Fibroblast of skin of left quadriceps (primary cell): ENCODE measurements around the gene PLPPR3.
"Not testable (repeated sequence)": the region's sequence is repeated elsewhere in the genome, so short reads cannot be mapped to it uniquely, and the experiment has no call there.

Experiments used
- DNase-seq, 2 experiments: peaks; one replicate each; pipeline ENCODE4 v3.0.0-alpha.2; 2013; ENCODE audit warnings: low read depth in 2 of 2

The PLPPR3 gene

GRCh38 chr19:829129-829758 is 7.5 kb upstream of the PLPPR3 start:
- no peak for DNase-seq

GRCh38 chr19:827710-828321 is 6.1 kb upstream of the PLPPR3 start, which contains the start of gene AZU1:
Gene AZU1 (plus strand): TSS chr19:827837. CDS start chr19:827847, 10 bp downstream.
- DNase-seq: no peak

GRCh38 chr19:827314-827709 is 5.6 kb upstream of the PLPPR3 start:
- no peak for DNase-seq

- DNase-seq: no peak
Measured at GRCh38 chr19:825897-826644, 4.3 kb upstream of the PLPPR3 start.

- no peak for DNase-seq
Measured at GRCh38 chr19:824885-825284, 3.1 kb upstream of the PLPPR3 start.

GRCh38 chr19:823565-824121 is 1.9 kb upstream of the PLPPR3 start:
- no peak for DNase-seq

- DNase-seq: no peak
Measured at GRCh38 chr19:821231-821824, 427 bp downstream of the PLPPR3 start.

- DNase-seq: not testable (repeated sequence)
Measured at GRCh38 chr19:820212-820611, 1.5 kb downstream of the PLPPR3 start.

GRCh38 chr19:816500-816857 is 5.3 kb downstream of the PLPPR3 start:
- no peak for DNase-seq

- DNase-seq: no peak
Measured at GRCh38 chr19:815775-816499, 5.8 kb downstream of the PLPPR3 start.

- no peak for DNase-seq
Measured at GRCh38 chr19:815079-815774, 6.5 kb downstream of the PLPPR3 start.

GRCh38 chr19:814152-815078 is 7.3 kb downstream of the PLPPR3 start:
- DNase-seq: no peak

- DNase-seq: no peak
Measured at GRCh38 chr19:813219-814151, 8.3 kb downstream of the PLPPR3 start.

GRCh38 chr19:812747-813218 is 9.0 kb downstream of the PLPPR3 start:
- DNase-seq: no peak

GRCh38 chr19:812049-812746 is 9.6 kb downstream of the PLPPR3 start:
- DNase-seq: no peak

- no peak for DNase-seq
Measured at GRCh38 chr19:811506-812048, 10.2 kb downstream of the PLPPR3 start.

GRCh38 chr19:810883-811489 is 10.8 kb downstream of the PLPPR3 start:
- DNase-seq: no peak
